ENCODE measurements around the gene SCFD2. TPM values are rescaled to one million over a fixed set of nuclear protein-coding genes. Genes with fewer than 3 reads are reported as not detected.

SCFD2 gene
- total RNA-seq, 1 experiment from 2014 or later = 12.4 TPM

- H3K27ac Mint-ChIP-seq = no peak overlapping the region
- H3K4me3 Mint-ChIP-seq = no peak overlapping the region
- H3K4me1 Mint-ChIP-seq = peaks cover 14% of the 10 kb centered on the region
- H3K27me3 Mint-ChIP-seq (ENCODE audit: low read depth) = peaks cover 3% of the 10 kb centered on the region; the same call in 1 of the 2 replicates
- DNase-seq (ENCODE audit: low spot score) (no peak), ATAC-seq (no peak)
- TF ChIP-seq FOXP4 (CRISPR knock-in tag; IDR thresholded peaks at IDR 0.05) = no peak
- no peak for TF ChIP-seq ZNF281 (CRISPR knock-in tag; IDR thresholded peaks at IDR 0.05)
- no peak for TF ChIP-seq GTF2I (CRISPR knock-in tag; conservative IDR thresholded peaks at IDR 0.05)
- TF ChIP-seq ZNF317 (CRISPR knock-in tag; IDR thresholded peaks at IDR 0.05; ENCODE audit: borderline replicate concordance, low read depth) = no peak
- no peak for TF ChIP-seq CTCF (IDR thresholded peaks at IDR 0.05)
- TF ChIP-seq GRHL2 (CRISPR knock-in tag; IDR thresholded peaks at IDR 0.05; ENCODE audit: insufficient replicate concordance, severe bottlenecking) = no peak
- no peak for TF ChIP-seq CREB1 (CRISPR knock-in tag; IDR thresholded peaks at IDR 0.05)
- TF ChIP-seq FOXJ3 (CRISPR knock-in tag; IDR thresholded peaks at IDR 0.05; ENCODE audit: borderline replicate concordance) = no peak
- no peak for TF ChIP-seq ZNF512 (CRISPR knock-in tag; IDR thresholded peaks at IDR 0.05; ENCODE audit: borderline replicate concordance)
- TF ChIP-seq TEAD4 (CRISPR knock-in tag; IDR thresholded peaks at IDR 0.05) = no peak
- no peak for TF ChIP-seq RORB (CRISPR knock-in tag; IDR thresholded peaks at IDR 0.05)
- TF ChIP-seq TP53 (CRISPR knock-in tag; IDR thresholded peaks at IDR 0.05) = no peak
- TF ChIP-seq RELA (CRISPR knock-in tag; IDR thresholded peaks at IDR 0.05; ENCODE audit: borderline replicate concordance) = no peak
- no peak for TF ChIP-seq JAZF1 (CRISPR knock-in tag; IDR thresholded peaks at IDR 0.05)
- no peak for TF ChIP-seq PRDM15 (CRISPR knock-in tag; IDR thresholded peaks at IDR 0.05)
- no peak for TF ChIP-seq ZNF423 (CRISPR knock-in tag; IDR thresholded peaks at IDR 0.05)
- TF ChIP-seq ATF3 (CRISPR knock-in tag; conservative IDR thresholded peaks at IDR 0.05) = no peak
- no peak for TF ChIP-seq SP1 (CRISPR knock-in tag; conservative IDR thresholded peaks at IDR 0.05)
- no peak for TF ChIP-seq ESRRA (CRISPR knock-in tag; IDR thresholded peaks at IDR 0.05; ENCODE audit: borderline replicate concordance)
- no peak for TF ChIP-seq NR2C2 (CRISPR knock-in tag; IDR thresholded peaks at IDR 0.05)
- H3K9me3 Mint-ChIP-seq = peaks cover 31% of the 10 kb centered on the region
- POLR2A ChIA-PET = no interaction called here
- CTCF ChIA-PET = interaction anchor here (0.7 to 1.1 kb wide), 2 partner anchors 17 kb away, joined by 3 to 6 read pairs; no protein-coding TSS in a partner anchor
- peaks cover 9% of the 10 kb centered on the region for H3K36me3 Mint-ChIP-seq
These were observed 471.4 kb downstream of the SCFD2 start for GRCh38 chr4:52894443-52894842.

Data from WTC11 (cell line).